OCI-LY1 (cell line): ENCODE results near the gene TMEM253.

ENCODE experiments used
- H2AFZ ChIP-seq: fragments of 200-600 bp; sonication (generic), shearing (Covaris generic); 2 replicates; pipeline ENCODE4 v1.6.0; 2014; ENCODE audit warnings: antibody characterized with exemption, mild to moderate bottlenecking, low read length
- H3F3A ChIP-seq: fragments of 200-600 bp; sonication (generic), shearing (Covaris generic); 2 replicates; pipeline ENCODE4 v1.6.0; 2014; ENCODE audit warnings: mild to moderate bottlenecking, antibody characterized with exemption, low read length, moderate library complexity; ENCODE audit not compliant: insufficient read depth
- H3K27ac ChIP-seq: fragments of 200-600 bp; sonication (generic); 2 replicates; pipeline ENCODE4 v1.5.1; 2014; ENCODE audit warnings: low read length, mixed run types, mild to moderate bottlenecking, low read depth; ENCODE audit not compliant: poor library complexity, severe bottlenecking
- H3K27me3 ChIP-seq: fragments of 200-600 bp; sonication (generic); 2 replicates; pipeline ENCODE4 v1.6.0; 2014; ENCODE audit warnings: antibody characterized with exemption, mild to moderate bottlenecking, low read length, moderate library complexity; ENCODE audit not compliant: insufficient read depth
- H3K36me3 ChIP-seq: fragments of 200-600 bp; sonication (generic); 2 replicates; pipeline ENCODE4 v1.6.1; 2014; ENCODE audit warnings: mild to moderate bottlenecking, antibody characterized with exemption, low read length, moderate library complexity, mixed read lengths; ENCODE audit not compliant: insufficient read depth
- H3K4me1 ChIP-seq: fragments of 200-600 bp; sonication (generic); 2 replicates; pipeline ENCODE4 v1.5.1; 2014; ENCODE audit warnings: mild to moderate bottlenecking, low read length, moderate library complexity; ENCODE audit not compliant: insufficient read depth, severe bottlenecking
- H3K4me2 ChIP-seq: fragments of 200-600 bp; sonication (generic), shearing (Covaris generic); 2 replicates; pipeline ENCODE4 v1.6.1; 2014; ENCODE audit warnings: low read length
- H3K4me3 ChIP-seq: fragments of 200-600 bp; sonication (generic); 2 replicates; pipeline ENCODE4 v1.5.1; 2014; ENCODE audit warnings: low read length, low read depth, mild to moderate bottlenecking, mixed read lengths; ENCODE audit not compliant: poor library complexity, severe bottlenecking
- H3K79me2 ChIP-seq: fragments of 200-600 bp; shearing (Covaris generic); 2 replicates; pipeline ENCODE4 v1.6.1; 2016; ENCODE audit warnings: mixed run types, low read length, mixed read lengths; ENCODE audit not compliant: insufficient read depth
- H3K9ac ChIP-seq: fragments of 200-600 bp; sonication (generic), shearing (Covaris generic); 2 replicates; pipeline ENCODE4 v1.6.1; 2014; ENCODE audit warnings: mild to moderate bottlenecking, low read length, mixed read lengths
- H3K9me2 ChIP-seq: fragments of 200-600 bp; sonication (generic), shearing (Covaris generic); 2 replicates; pipeline ENCODE4 v1.6.1; 2014; ENCODE audit warnings: low read depth, mild to moderate bottlenecking, low read length, mixed read lengths
- H3K9me3 ChIP-seq: fragments of 200-600 bp; shearing (Covaris generic); 2 replicates; pipeline ENCODE4 v1.6.1; 2014; ENCODE audit warnings: low read length, mixed read lengths
- H4K20me1 ChIP-seq: fragments of 200-600 bp; sonication (generic), shearing (Covaris generic); 2 replicates; pipeline ENCODE4 v1.6.0; 2016; ENCODE audit warnings: mild to moderate bottlenecking, low read length; ENCODE audit not compliant: insufficient read depth
- CTCF ChIP-seq: fragments of 200-600 bp; sonication (generic), shearing (Covaris generic); IDR thresholded peaks from 2 replicates; pipeline ENCODE4 v1.5.1; 2017; ENCODE audit warnings: mild to moderate bottlenecking, antibody characterized with exemption, low read length, moderate library complexity, mixed read lengths
- EZH2 ChIP-seq: fragments of 200-600 bp; sonication (generic), shearing (Covaris generic); IDR thresholded peaks from 2 replicates; pipeline ENCODE4 v1.8.0; 2017; ENCODE audit warnings: borderline replicate concordance, mixed run types, mild to moderate bottlenecking, antibody characterized with exemption, low read length, moderate library complexity, mixed read lengths

TMEM253 gene

GRCh38 chr14:21074398-21075272, 26.2 kb upstream of the TMEM253 start:
- TF ChIP-seq CTCF, result no peak
- TF ChIP-seq EZH2, result no peak
- Histone ChIP-seq H3K9me3 (no peaks in the 10 kb centered on the region), H3K9ac (no peak overlapping the region), H4K20me1 (no peaks in the 10 kb centered on the region), H3K4me2 (no peak overlapping the region), H3K27ac (no peak overlapping the region), H3K4me3 (no peak overlapping the region), H3K4me1 (peaks cover 20% of the 10 kb centered on the region), H3K9me2 (no peaks in the 10 kb centered on the region), H3K27me3 (0 out of 2 replicates have a peak, but pooled peaks cover 2% of the 10 kb centered on the region), H3F3A (no peaks in the 10 kb centered on the region), H3K79me2 (no peaks in the 10 kb centered on the region), H2AFZ (no peak overlapping the region), H3K36me3 (no peaks in the 10 kb centered on the region)

- H3K4me3 ChIP-seq, result no peak overlapping the region
- no peak overlapping the region for H2AFZ ChIP-seq
- TF ChIP-seq CTCF (no peak), EZH2 (no peak)
- H3K9me3 ChIP-seq, result no peaks in the 10 kb centered on the region
- H3K9me2 ChIP-seq, result no peaks in the 10 kb centered on the region
- H3F3A ChIP-seq, result no peaks in the 10 kb centered on the region
- H4K20me1 ChIP-seq, result no peaks in the 10 kb centered on the region
- no peak overlapping the region for H3K27ac ChIP-seq
- no peaks in the 10 kb centered on the region for H3K79me2 ChIP-seq
- H3K36me3 ChIP-seq, result no peaks in the 10 kb centered on the region
- H3K4me2 ChIP-seq, result no peak overlapping the region
- peaks cover 10% of the 10 kb centered on the region for H3K4me1 ChIP-seq
- no peaks in the 10 kb centered on the region for H3K27me3 ChIP-seq
- H3K9ac ChIP-seq, result no peak overlapping the region
Observed at GRCh38 chr14:21075719-21076437, 25.0 kb upstream of the TMEM253 start.

- Histone ChIP-seq H3K27ac (no peak overlapping the region), H3F3A (no peaks in the 10 kb centered on the region), H3K4me2 (no peak overlapping the region), H3K36me3 (no peaks in the 10 kb centered on the region), H3K79me2 (no peaks in the 10 kb centered on the region), H3K4me3 (no peak overlapping the region), H3K27me3 (peaks cover 6% of the 10 kb centered on the region; the same call in 1 of the 2 replicates), H2AFZ (no peak overlapping the region), H4K20me1 (no peaks in the 10 kb centered on the region), H3K4me1 (no peaks in the 10 kb centered on the region), H3K9me3 (no peaks in the 10 kb centered on the region), H3K9ac (no peak overlapping the region), H3K9me2 (no peaks in the 10 kb centered on the region)
- no peak for TF ChIP-seq CTCF
- no peak for TF ChIP-seq EZH2
Observed at GRCh38 chr14:21077672-21078071, 23.2 kb upstream of the TMEM253 start.
